ENCODE results near the gene ACSS3.

DNA sequence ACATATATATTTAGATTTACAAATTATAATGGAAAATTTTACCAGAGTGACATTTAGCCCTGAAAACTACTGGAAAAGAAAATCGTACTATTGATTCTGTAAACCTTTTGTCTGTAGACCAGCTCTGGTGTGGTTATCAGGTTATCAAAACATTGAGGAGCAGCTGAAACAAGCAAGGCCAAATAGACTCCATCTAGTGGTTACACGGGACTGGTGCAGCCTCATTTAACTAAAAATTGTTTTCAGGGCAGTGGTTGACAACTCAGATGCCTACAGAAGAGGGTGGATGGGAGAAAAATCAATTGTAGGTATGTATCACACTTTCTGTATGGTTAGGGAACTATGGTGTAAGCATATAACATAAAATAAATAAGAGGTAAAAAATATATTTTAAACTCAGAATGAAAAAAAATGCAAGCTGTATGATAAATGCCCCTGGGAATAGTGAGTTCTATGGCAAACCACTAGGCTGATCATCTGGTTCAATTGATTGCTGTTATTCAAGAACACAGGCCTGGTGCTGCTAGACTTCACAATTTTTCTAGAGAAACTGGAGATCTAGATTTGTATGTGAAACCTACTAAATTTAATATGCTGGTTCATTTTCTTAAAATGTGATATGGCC is 51.2 kb downstream of the ACSS3 start:
- TF ChIP-seq, protein P1, sequence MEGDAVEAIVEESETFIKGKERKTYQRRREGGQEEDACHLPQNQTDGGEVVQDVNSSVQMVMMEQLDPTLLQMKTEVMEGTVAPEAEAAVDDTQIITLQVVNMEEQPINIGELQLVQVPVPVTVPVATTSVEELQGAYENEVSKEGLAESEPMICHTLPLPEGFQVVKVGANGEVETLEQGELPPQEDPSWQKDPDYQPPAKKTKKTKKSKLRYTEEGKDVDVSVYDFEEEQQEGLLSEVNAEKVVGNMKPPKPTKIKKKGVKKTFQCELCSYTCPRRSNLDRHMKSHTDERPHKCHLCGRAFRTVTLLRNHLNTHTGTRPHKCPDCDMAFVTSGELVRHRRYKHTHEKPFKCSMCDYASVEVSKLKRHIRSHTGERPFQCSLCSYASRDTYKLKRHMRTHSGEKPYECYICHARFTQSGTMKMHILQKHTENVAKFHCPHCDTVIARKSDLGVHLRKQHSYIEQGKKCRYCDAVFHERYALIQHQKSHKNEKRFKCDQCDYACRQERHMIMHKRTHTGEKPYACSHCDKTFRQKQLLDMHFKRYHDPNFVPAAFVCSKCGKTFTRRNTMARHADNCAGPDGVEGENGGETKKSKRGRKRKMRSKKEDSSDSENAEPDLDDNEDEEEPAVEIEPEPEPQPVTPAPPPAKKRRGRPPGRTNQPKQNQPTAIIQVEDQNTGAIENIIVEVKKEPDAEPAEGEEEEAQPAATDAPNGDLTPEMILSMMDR (conservative IDR thresholded peaks at IDR 0.05 in 1 of 2, IDR thresholded peaks at IDR 0.05 in 1 of 2; ENCODE audit: extremely low read depth in 1 of 2, insufficient read depth in 1 of 2, low read depth in 1 of 2, low read length in 2 of 2) = peak; percentile 88 to 94
- no peak for TF ChIP-seq EZH2 (IDR thresholded peaks at IDR 0.05; ENCODE audit: borderline replicate concordance, low read length)
